ENCODE measurements around the gene IGF2BP2.

The IGF2BP2 gene

GRCh38 chr3:185824051-185825005 is 514 bp downstream of the IGF2BP2 start:
- peak overlapping the region; percentile 92 for H2AFZ ChIP-seq (ENCODE audit: low read depth)
- no peaks in the 10 kb centered on the region for H3K27me3 ChIP-seq (ENCODE audit: insufficient read depth, low read depth)
- H3K36me3 ChIP-seq (ENCODE audit: insufficient read depth) = no peaks in the 10 kb centered on the region
- peaks cover 15% of the 10 kb centered on the region; the same call in 1 of the 2 replicates for H3K79me2 ChIP-seq (ENCODE audit: insufficient read depth, low read depth)
- H3K4me2 ChIP-seq = peak overlapping the region; percentile 93; the same call in 1 of the 2 replicates
- peak overlapping the region; percentile 49 for H3K27ac ChIP-seq
- H3K4me3 ChIP-seq (IDR thresholded peaks at IDR 0.05; ENCODE audit: insufficient read depth, low read depth, low read length) = peak overlapping the region; percentile 70
- peak overlapping the region; percentile 92 for H3K9ac ChIP-seq
- H4K20me1 ChIP-seq (ENCODE audit: insufficient read depth) = no peaks in the 10 kb centered on the region
- peaks cover 12% of the 10 kb centered on the region for H3K4me1 ChIP-seq (ENCODE audit: low read depth, poor library complexity, severe bottlenecking)
- TF ChIP-seq CTCF (conservative IDR thresholded peaks at IDR 0.05; ENCODE audit: low read depth, low read length) = no peak

GRCh38 chr3:185823078-185824044 is 1.5 kb downstream of the IGF2BP2 start:
- Histone ChIP-seq H2AFZ (ENCODE audit: low read depth) (peak overlapping the region; percentile 92), H3K27me3 (ENCODE audit: insufficient read depth, low read depth) (no peaks in the 10 kb centered on the region), H3K27ac (peak overlapping the region; percentile 49), H3K4me3 (IDR thresholded peaks at IDR 0.05; ENCODE audit: insufficient read depth, low read depth, low read length) (peak overlapping the region; percentile 87), H3K4me1 (ENCODE audit: low read depth, poor library complexity, severe bottlenecking) (peaks cover 19% of the 10 kb centered on the region), H3K4me2 (peak overlapping the region; percentile 93), H3K9ac (peak overlapping the region; percentile 92), H3K36me3 (ENCODE audit: insufficient read depth) (no peaks in the 10 kb centered on the region), H4K20me1 (ENCODE audit: insufficient read depth) (no peaks in the 10 kb centered on the region), H3K79me2 (ENCODE audit: insufficient read depth, low read depth) (peaks cover 15% of the 10 kb centered on the region; the same call in 1 of the 2 replicates)
- no peak for TF ChIP-seq CTCF (conservative IDR thresholded peaks at IDR 0.05; ENCODE audit: low read depth, low read length)

GRCh38 chr3:185822221-185823000 is 2.4 kb downstream of the IGF2BP2 start:
- peak overlapping the region; percentile 92; the same call in 1 of the 2 replicates for H2AFZ ChIP-seq (ENCODE audit: low read depth)
- H3K27ac ChIP-seq = no peak overlapping the region
- H4K20me1 ChIP-seq (ENCODE audit: insufficient read depth) = no peaks in the 10 kb centered on the region
- H3K27me3 ChIP-seq (ENCODE audit: insufficient read depth, low read depth) = no peaks in the 10 kb centered on the region
- no peak for TF ChIP-seq CTCF (conservative IDR thresholded peaks at IDR 0.05; ENCODE audit: low read depth, low read length)
- peak overlapping the region; percentile 92; the same call in 1 of the 2 replicates for H3K9ac ChIP-seq
- peaks cover 15% of the 10 kb centered on the region; the same call in 1 of the 2 replicates for H3K79me2 ChIP-seq (ENCODE audit: insufficient read depth, low read depth)
- no peaks in the 10 kb centered on the region for H3K36me3 ChIP-seq (ENCODE audit: insufficient read depth)
- peaks cover 22% of the 10 kb centered on the region for H3K4me1 ChIP-seq (ENCODE audit: low read depth, poor library complexity, severe bottlenecking)
- no peak overlapping the region for H3K4me3 ChIP-seq (IDR thresholded peaks at IDR 0.05; ENCODE audit: insufficient read depth, low read depth, low read length)
- H3K4me2 ChIP-seq = peak overlapping the region; percentile 93
